ENCODE measurements around the gene RAB44. TPM values are rescaled to one million over a fixed set of nuclear protein-coding genes. Genes with fewer than 3 reads are reported as not detected.
"Not testable (repeated sequence)": the region's sequence is repeated elsewhere in the genome, so short reads cannot be mapped to it uniquely, and the experiment has no call there.

RAB44 gene
- total RNA-seq, 2 experiments from 2014 or later = not detected

- peaks cover 3% of the 10 kb centered on the region for H3K27me3 Mint-ChIP-seq (ENCODE audit: low read depth)
- ChIA-PET CTCF (interaction anchor here (0.8 kb wide), 1 partner anchor 104 kb away, joined by 3 read pairs; no protein-coding TSS in a partner anchor), POLR2A (no interaction called here)
These were observed 20.9 kb downstream of the RAB44 start for GRCh38 chr6:36718560-36718959.

GRCh38 chr6:36719126-36719525, 21.5 kb downstream of the RAB44 start:
- Mint-ChIP-seq H3K9me3 (ENCODE audit: insufficient read depth) (no peaks in the 10 kb centered on the region), H3K4me1 (ENCODE audit: low read depth) (no peaks in the 10 kb centered on the region), H3K36me3 (ENCODE audit: low read depth) (no peaks in the 10 kb centered on the region), H3K4me3 (no peak overlapping the region), H3K27me3 (ENCODE audit: low read depth) (peaks cover 3% of the 10 kb centered on the region), H3K27ac (no peak overlapping the region)
- DNase-seq (no peak), ATAC-seq (no peak)
- POLR2A ChIA-PET = no interaction called here
- CTCF ChIA-PET = interaction anchor here (1.5 kb wide), 1 partner anchor 92 kb away, joined by 3 read pairs; no protein-coding TSS in a partner anchor

More at GRCh38 chr6:36718560-36718959, 20.9 kb downstream of the RAB44 start:
- no peaks in the 10 kb centered on the region for H3K4me1 Mint-ChIP-seq (ENCODE audit: low read depth)
- H3K9me3 Mint-ChIP-seq (ENCODE audit: insufficient read depth) = no peaks in the 10 kb centered on the region
- H3K4me3 Mint-ChIP-seq = no peak overlapping the region
- no peak for DNase-seq
- no peaks in the 10 kb centered on the region for H3K36me3 Mint-ChIP-seq (ENCODE audit: low read depth)
- ATAC-seq = no peak
- H3K27ac Mint-ChIP-seq = no peak overlapping the region

GRCh38 chr6:36720251-36721141, 22.9 kb downstream of the RAB44 start:
- H3K9me3 Mint-ChIP-seq (ENCODE audit: insufficient read depth) = no peaks in the 10 kb centered on the region
- POLR2A ChIA-PET = interaction anchor here (0.5 to 0.6 kb wide), 2 partner anchors 176 to 540 kb away, joined by 3 to 4 read pairs; no protein-coding TSS in a partner anchor
- no peak for DNase-seq
- H3K4me1 Mint-ChIP-seq (ENCODE audit: low read depth) = peaks cover 2% of the 10 kb centered on the region
- no peak overlapping the region for H3K27ac Mint-ChIP-seq
- H3K4me3 Mint-ChIP-seq = no peak overlapping the region
- no peaks in the 10 kb centered on the region for H3K36me3 Mint-ChIP-seq (ENCODE audit: low read depth)
- ATAC-seq = no peak
- H3K27me3 Mint-ChIP-seq (ENCODE audit: low read depth) = peaks cover 3% of the 10 kb centered on the region
- CTCF ChIA-PET = interaction anchor here (1.5 kb wide), 1 partner anchor 90 kb away, joined by 3 read pairs; no protein-coding TSS in a partner anchor

- Mint-ChIP-seq H3K9me3 (ENCODE audit: insufficient read depth) (no peaks in the 10 kb centered on the region), H3K36me3 (ENCODE audit: low read depth) (no peaks in the 10 kb centered on the region), H3K27me3 (ENCODE audit: low read depth) (peaks cover 3% of the 10 kb centered on the region), H3K4me3 (no peak overlapping the region), H3K27ac (no peak overlapping the region), H3K4me1 (ENCODE audit: low read depth) (peaks cover 2% of the 10 kb centered on the region)
- ATAC-seq (no peak), DNase-seq (no peak)
- ChIA-PET POLR2A (interaction anchor here (0.6 kb wide), 1 partner anchor 541 kb away, joined by 3 read pairs; no protein-coding TSS in a partner anchor), CTCF (no interaction called here)
These were observed 23.9 kb downstream of the RAB44 start for GRCh38 chr6:36721369-36722140.

- peaks cover 10% of the 10 kb centered on the region for H3K4me1 Mint-ChIP-seq (ENCODE audit: low read depth)
- ChIA-PET CTCF (no interaction called here), POLR2A (no interaction called here)
- no peak overlapping the region for H3K27ac Mint-ChIP-seq
- no peak for DNase-seq
- peaks cover 3% of the 10 kb centered on the region for H3K27me3 Mint-ChIP-seq (ENCODE audit: low read depth)
- no peak for ATAC-seq
- H3K4me3 Mint-ChIP-seq = no peak overlapping the region
- H3K9me3 Mint-ChIP-seq (ENCODE audit: insufficient read depth) = no peaks in the 10 kb centered on the region
- no peaks in the 10 kb centered on the region for H3K36me3 Mint-ChIP-seq (ENCODE audit: low read depth)
These were observed 24.7 kb downstream of the RAB44 start for GRCh38 chr6:36722365-36722764.

- no peaks in the 10 kb centered on the region for H3K36me3 Mint-ChIP-seq (ENCODE audit: low read depth)
- DNase-seq = no peak
- no peak overlapping the region for H3K4me3 Mint-ChIP-seq
- ChIA-PET POLR2A (no interaction called here), CTCF (interaction anchor here (1.0 kb wide), 1 partner anchor 98 kb away, joined by 3 read pairs; no protein-coding TSS in a partner anchor)
- peaks cover 16% of the 10 kb centered on the region for H3K4me1 Mint-ChIP-seq (ENCODE audit: low read depth)
- no peak for ATAC-seq
- no peaks in the 10 kb centered on the region for H3K9me3 Mint-ChIP-seq (ENCODE audit: insufficient read depth)
- H3K27me3 Mint-ChIP-seq (ENCODE audit: low read depth) = no peaks in the 10 kb centered on the region
- no peak overlapping the region for H3K27ac Mint-ChIP-seq
These were observed 25.3 kb downstream of the RAB44 start for GRCh38 chr6:36722879-36723278.

GRCh38 chr6:36723992-36724391, 26.4 kb downstream of the RAB44 start:
- H3K27me3 Mint-ChIP-seq (ENCODE audit: low read depth); H3K9me3 Mint-ChIP-seq (ENCODE audit: insufficient read depth); ATAC-seq; H3K36me3 Mint-ChIP-seq (ENCODE audit: low read depth); H3K4me3 Mint-ChIP-seq; H3K27ac Mint-ChIP-seq; POLR2A ChIA-PET; DNase-seq: not testable (repeated sequence)
- CTCF ChIA-PET = interaction anchor here (0.9 to 2.4 kb wide), 15 partner anchors 9 to 300 kb away, joined by 3 to 10 read pairs (median 4); no protein-coding TSS in a partner anchor
- peaks cover 23% of the 10 kb centered on the region for H3K4me1 Mint-ChIP-seq (ENCODE audit: low read depth)

- CTCF ChIA-PET = interaction anchor here (0.7 to 2.4 kb wide), 17 partner anchors 8 to 301 kb away, joined by 3 to 10 read pairs (median 4); no protein-coding TSS in a partner anchor
- no peak for ATAC-seq
- H3K9me3 Mint-ChIP-seq (ENCODE audit: insufficient read depth) = no peaks in the 10 kb centered on the region
- peaks cover 23% of the 10 kb centered on the region for H3K4me1 Mint-ChIP-seq (ENCODE audit: low read depth)
- peak; percentile 73 for DNase-seq
- H3K27ac Mint-ChIP-seq = peak overlapping the region; percentile 48
- POLR2A ChIA-PET = no interaction called here
- H3K27me3 Mint-ChIP-seq (ENCODE audit: low read depth) = no peaks in the 10 kb centered on the region
- no peak overlapping the region for H3K4me3 Mint-ChIP-seq
- no peaks in the 10 kb centered on the region for H3K36me3 Mint-ChIP-seq (ENCODE audit: low read depth)
These were observed 27.1 kb downstream of the RAB44 start for GRCh38 chr6:36724514-36725390.

GRCh38 chr6:36725581-36725980, 28.0 kb downstream of the RAB44 start:
- no peak for ATAC-seq
- ChIA-PET CTCF (interaction anchor here (1.7 to 2.4 kb wide), 4 partner anchors 22 to 110 kb away, joined by 3 to 11 read pairs (median 6); no protein-coding TSS in a partner anchor), POLR2A (no interaction called here)
- no peaks in the 10 kb centered on the region for H3K27me3 Mint-ChIP-seq (ENCODE audit: low read depth)
- no peak overlapping the region for H3K4me3 Mint-ChIP-seq
- H3K9me3 Mint-ChIP-seq (ENCODE audit: insufficient read depth) = no peaks in the 10 kb centered on the region
- DNase-seq = no peak
- peak overlapping the region; percentile 72 for H3K27ac Mint-ChIP-seq
- H3K36me3 Mint-ChIP-seq (ENCODE audit: low read depth) = no peaks in the 10 kb centered on the region
- H3K4me1 Mint-ChIP-seq (ENCODE audit: low read depth) = peaks cover 23% of the 10 kb centered on the region

- Mint-ChIP-seq H3K27me3 (ENCODE audit: low read depth) (peaks cover 3% of the 10 kb centered on the region), H3K4me3 (no peak overlapping the region), H3K36me3 (ENCODE audit: low read depth) (no peaks in the 10 kb centered on the region), H3K4me1 (ENCODE audit: low read depth) (peaks cover 23% of the 10 kb centered on the region), H3K9me3 (ENCODE audit: insufficient read depth) (no peaks in the 10 kb centered on the region), H3K27ac (no peak overlapping the region)
- ChIA-PET POLR2A (no interaction called here), CTCF (interaction anchor here (1.7 to 2.3 kb wide), 2 partner anchors 28 to 112 kb away, joined by 3 to 11 read pairs; no protein-coding TSS in a partner anchor)
- ATAC-seq (peak; percentile 38), DNase-seq (peak; percentile 35)
These were observed 29.9 kb downstream of the RAB44 start for GRCh38 chr6:36727505-36728021.
